ENCODE data around the gene KRT33B.

- TF ChIP-seq ZNF274 (IDR thresholded peaks at IDR 0.05; ENCODE audit: low read depth, low read length) = no peak
- no peak for TF ChIP-seq SUZ12 (IDR thresholded peaks at IDR 0.05; ENCODE audit: extremely low read depth, insufficient read depth, insufficient read length)
Observed at GRCh38 chr17:41391535-41391934, 21.9 kb upstream of the KRT33B start.
